ENCODE measurements around the gene MS4A8. TPM values are rescaled to one million over a fixed set of nuclear protein-coding genes. Genes with fewer than 3 reads are reported as not detected.
A peak's percentile ranks its signal among the peaks of the same experiment; 100 is the strongest.

The MS4A8 gene
- total and polyA plus RNA-seq, 10 of the 15 experiments (the other 5 are each of a cell fraction or from before 2014, with no cell fraction given) = 0.04 TPM; not detected in 9

DNA sequence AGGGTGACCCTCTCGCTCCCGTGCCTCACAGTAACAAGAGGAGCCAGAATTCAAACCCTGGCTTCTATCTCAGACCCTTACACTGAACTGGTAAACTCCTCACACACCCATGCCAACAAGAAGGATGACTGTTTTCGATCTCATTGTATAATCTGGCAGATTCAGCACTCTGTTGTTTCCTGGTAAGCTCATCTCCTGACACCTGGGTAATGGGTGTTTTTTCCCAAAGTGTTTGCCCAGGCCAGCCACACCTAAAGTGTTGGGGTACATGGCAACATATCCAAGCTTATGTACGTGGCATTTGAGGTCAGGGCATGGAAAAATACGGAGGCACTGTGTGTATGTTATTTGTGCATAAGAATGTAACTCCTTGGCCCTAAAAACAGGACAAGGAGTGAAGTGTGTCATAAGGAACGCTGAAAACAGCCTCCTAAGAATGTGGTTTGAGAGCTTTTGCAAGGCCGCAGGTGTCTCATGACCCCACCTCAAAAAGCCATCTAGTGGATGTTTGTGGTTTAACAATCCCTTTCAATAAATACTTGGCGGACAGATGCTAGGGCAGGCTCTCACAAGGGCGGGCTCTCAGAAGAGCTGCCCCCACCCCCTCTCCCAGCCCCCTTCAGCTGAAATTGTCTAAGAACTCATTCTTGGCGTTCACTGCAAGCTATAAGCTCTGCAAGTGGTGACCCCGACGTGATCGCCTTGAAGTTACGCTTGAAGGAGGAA is 57.1 kb downstream of the MS4A8 start, which contains the start of gene MS4A15:
TSS of gene MS4A15 (plus strand) at position 561 of the 726 bp plus-strand sequence. CDS start 6,867 bp downstream, outside the sequence.
- POLR2A ChIA-PET = no interaction called here
- no peak within 1 kb of the TSS for H3K4me3 ChIP-seq
- intact Hi-C loops (cut with micrococcal nuclease; ENCODE audit: unreplicated experiment) (loop anchor here (1.0 kb wide), 1 partner anchor 270 kb away; no protein-coding TSS in a partner anchor), in situ Hi-C loops (cut with MboI) (loop anchor here (25.0 kb wide), 1 partner anchor 1569 kb away; no protein-coding TSS in a partner anchor)
- H3K9me3 ChIP-seq (replicated peaks; ENCODE audit: control insufficient read depth, insufficient read depth, low read length) = no peaks in the 10 kb centered on the region; the same call in 2 of the 3 replicates
- no TSS peak for BruUV-seq (replicated peaks)
- no peak within 1 kb of the TSS for H3K9ac ChIP-seq (ENCODE audit: control insufficient read depth, insufficient read depth, low read length)
- CTCF ChIA-PET = interaction anchor here (0.6 to 1.7 kb wide), 18 partner anchors 9 to 412 kb away, joined by 3 to 12 read pairs (median 3); no protein-coding TSS in a partner anchor
- H3K27me3 ChIP-seq (replicated peaks in 1 of 2; ENCODE audit: control insufficient read depth in 2 of 2, insufficient read depth in 2 of 2, low read length in 1 of 2) = no peaks in the 10 kb centered on the region; a peak in 1 of 4 replicates
- H4K20me1 ChIP-seq (ENCODE audit: control insufficient read depth, insufficient read depth) = no peaks in the 10 kb centered on the region
- no peak for TF ChIP-seq HDGF (IDR thresholded peaks at IDR 0.05)
- TF ChIP-seq TCF3 (IDR thresholded peaks at IDR 0.05; ENCODE audit: borderline replicate concordance, insufficient read depth, low read depth, low read length) = peak; percentile 41; the same call in 1 of the 2 replicates
- TF ChIP-seq CBFB (IDR thresholded peaks at IDR 0.05; ENCODE audit: low read depth) = peak; percentile 61; the same call in 1 of the 2 replicates
- TF ChIP-seq, protein P1, sequence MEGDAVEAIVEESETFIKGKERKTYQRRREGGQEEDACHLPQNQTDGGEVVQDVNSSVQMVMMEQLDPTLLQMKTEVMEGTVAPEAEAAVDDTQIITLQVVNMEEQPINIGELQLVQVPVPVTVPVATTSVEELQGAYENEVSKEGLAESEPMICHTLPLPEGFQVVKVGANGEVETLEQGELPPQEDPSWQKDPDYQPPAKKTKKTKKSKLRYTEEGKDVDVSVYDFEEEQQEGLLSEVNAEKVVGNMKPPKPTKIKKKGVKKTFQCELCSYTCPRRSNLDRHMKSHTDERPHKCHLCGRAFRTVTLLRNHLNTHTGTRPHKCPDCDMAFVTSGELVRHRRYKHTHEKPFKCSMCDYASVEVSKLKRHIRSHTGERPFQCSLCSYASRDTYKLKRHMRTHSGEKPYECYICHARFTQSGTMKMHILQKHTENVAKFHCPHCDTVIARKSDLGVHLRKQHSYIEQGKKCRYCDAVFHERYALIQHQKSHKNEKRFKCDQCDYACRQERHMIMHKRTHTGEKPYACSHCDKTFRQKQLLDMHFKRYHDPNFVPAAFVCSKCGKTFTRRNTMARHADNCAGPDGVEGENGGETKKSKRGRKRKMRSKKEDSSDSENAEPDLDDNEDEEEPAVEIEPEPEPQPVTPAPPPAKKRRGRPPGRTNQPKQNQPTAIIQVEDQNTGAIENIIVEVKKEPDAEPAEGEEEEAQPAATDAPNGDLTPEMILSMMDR (IDR thresholded peaks at IDR 0.05 in 2 of 3, conservative IDR thresholded peaks at IDR 0.05 in 1 of 3; ENCODE audit: control insufficient read depth in 2 of 3, extremely low read depth in 1 of 3, insufficient read depth in 1 of 3, low read depth in 3 of 3, low read length in 3 of 3) = peak; percentile 40 to 60 (median 55)
- peak; percentile 68 for TF ChIP-seq RAD21 (IDR thresholded peaks at IDR 0.05; ENCODE audit: insufficient read depth, low read depth, low read length)
- TF ChIP-seq SMC3 (IDR thresholded peaks at IDR 0.05; ENCODE audit: borderline replicate concordance, low read length) = peak; percentile 50; the same call in 1 of the 2 replicates
- TF ChIP-seq SPI1 (IDR thresholded peaks at IDR 0.05; ENCODE audit: borderline replicate concordance, insufficient read depth, low read depth, low read length) = no peak
- 0 out of 2 replicates have a peak, but pooled peaks have one; percentile 7 for TF ChIP-seq TCF12 (IDR thresholded peaks at IDR 0.05; ENCODE audit: low read depth, low read length)
- no peak for TF ChIP-seq SUPT20H (IDR thresholded peaks at IDR 0.05; ENCODE audit: borderline replicate concordance, control insufficient read depth, low read depth, low read length)
- TF ChIP-seq RUNX3 (IDR thresholded peaks at IDR 0.05; ENCODE audit: low read length) = peak; percentile 92
- no peaks in the 10 kb centered on the region for H3K79me2 ChIP-seq (ENCODE audit: control insufficient read depth, insufficient read depth, low read length)
- SMC1A ChIA-PET (ENCODE audit: uncharacterized antibody, unreplicated experiment) = interaction anchor here (1.0 to 1.7 kb wide), 8 partner anchors 9 to 393 kb away, joined by 3 to 12 read pairs (median 4); no protein-coding TSS in a partner anchor
- H3K36me3 ChIP-seq (ENCODE audit: control insufficient read depth in 2 of 2, insufficient read depth in 2 of 2, low read length in 1 of 2) = no peaks in the 10 kb centered on the region
- no peak for FAIRE-seq
- DNase-seq (ENCODE audit: low read depth, low spot score) = no peak
- H3K4me1 ChIP-seq (ENCODE audit: control insufficient read depth, insufficient read depth, low read length) = peaks cover 20% of the 10 kb centered on the region
- H2AFZ ChIP-seq (ENCODE audit: control insufficient read depth, low read depth, low read length) = peak within 1 kb of the TSS; percentile 33
- 27% methylated on average over 14 of the region's 14 CpGs for WGBS (ENCODE audit: insufficient coverage, insufficient replicate concordance, low lambda C conversion rate, missing lambda C conversion rate)
- ATAC-seq = peak; percentile 68
- no peak within 1 kb of the TSS for H3K27ac ChIP-seq (ENCODE audit: control insufficient read depth, insufficient read depth)
- H3K4me2 ChIP-seq (ENCODE audit: control insufficient read depth, insufficient read depth) = no peak within 1 kb of the TSS
- RAD21 ChIA-PET (ENCODE audit: unreplicated experiment) = interaction anchor here (0.8 to 1.6 kb wide), 5 partner anchors 8 to 205 kb away, joined by 3 to 7 read pairs (median 5); partner anchors contain the start of gene MS4A8

All from GM12878 (cell line).